GM23338 (cell line): ENCODE results near the gene MNX1. TPM values are rescaled to one million over a fixed set of nuclear protein-coding genes. Genes with fewer than 3 reads are reported as not detected.
A peak's percentile ranks its signal among the peaks of the same experiment; 100 is the strongest.

Source experiments
- ATAC-seq: fragments of 200-7000 bp; cut with Tn5 transposase; 3 replicates; pipeline ENCODE4 v1.9.1; 2020
- DNase-seq: peaks from one replicate; pipeline ENCODE4 v3.0.0-alpha.2; 2015; ENCODE audit warnings: low spot score
- H2AFZ ChIP-seq: fragments of 200-600 bp; sonication (generic); 2 replicates; pipeline ENCODE4 v1.8.0; 2016; ENCODE audit warnings: antibody characterized with exemption, mild to moderate bottlenecking, moderate library complexity
- H3F3A ChIP-seq: fragments of 200-600 bp; sonication (generic); replicated peaks from 2 replicates; pipeline ENCODE4 v1.8.0; 2017; ENCODE audit warnings: antibody characterized with exemption, mixed run types, low read depth
- H3K27ac ChIP-seq: fragments of 200-600 bp; sonication (generic); 2 replicates; pipeline ENCODE4 v1.6.1; 2016; ENCODE audit warnings: low read depth
- H3K27me3 ChIP-seq: fragments of 200-600 bp; sonication (generic); 2 replicates; pipeline ENCODE4 v1.8.0; 2016; ENCODE audit warnings: mild to moderate bottlenecking, mixed run types, moderate library complexity; ENCODE audit not compliant: insufficient read depth
- H3K36me3 ChIP-seq: fragments of 200-600 bp; sonication (generic); 2 replicates; pipeline ENCODE4 v1.8.0; 2016; ENCODE audit warnings: mild to moderate bottlenecking; ENCODE audit not compliant: insufficient read depth
- H3K4me1 ChIP-seq: fragments of 200-600 bp; sonication (generic); 2 replicates; pipeline ENCODE4 v1.8.0; 2016; ENCODE audit warnings: mild to moderate bottlenecking, moderate library complexity; ENCODE audit not compliant: insufficient read depth
- H3K4me2 ChIP-seq: fragments of 200-600 bp; sonication (generic); 2 replicates; pipeline ENCODE4 v1.7.1; 2017; ENCODE audit warnings: mixed run types
- H3K4me3 ChIP-seq: fragments of 200-600 bp; sonication (generic); 2 replicates; pipeline ENCODE4 v1.6.1; 2016; ENCODE audit warnings: mixed run types
- H3K79me2 ChIP-seq: fragments of 200-600 bp; sonication (generic); replicated peaks from 2 replicates; pipeline ENCODE4 v1.8.0; 2017; ENCODE audit warnings: mild to moderate bottlenecking; ENCODE audit not compliant: insufficient read depth
- H3K9me2 ChIP-seq: fragments of 200-600 bp; sonication (generic); 2 replicates; pipeline ENCODE4 v1.8.0; 2017; ENCODE audit not compliant: insufficient read depth
- H4K20me1 ChIP-seq: fragments of 200-600 bp; sonication (generic); replicated peaks from 2 replicates; pipeline ENCODE4 v1.8.0; 2017; ENCODE audit warnings: mild to moderate bottlenecking; ENCODE audit not compliant: insufficient read depth
- H3K27ac Mint-ChIP-seq: 2 replicates; pipeline ENCODE4 v1.8.0; 2020; ENCODE audit warnings: inconsistent platforms, mild to moderate bottlenecking, moderate library complexity, mixed read lengths
- H3K27me3 Mint-ChIP-seq: 3 replicates; pipeline ENCODE4 v1.8.0; 2022; ENCODE audit warnings: low read depth, mild to moderate bottlenecking, moderate library complexity, mixed read lengths, inconsistent platforms; ENCODE audit not compliant: insufficient read depth, poor library complexity
- H3K36me3 Mint-ChIP-seq: 3 replicates; pipeline ENCODE4 v1.8.0; 2021; ENCODE audit warnings: low read depth, mild to moderate bottlenecking, inconsistent platforms, moderate library complexity, mixed read lengths
- H3K4me1 Mint-ChIP-seq: 3 replicates; pipeline ENCODE4 v1.8.0; 2020; ENCODE audit warnings: mild to moderate bottlenecking, inconsistent platforms, mixed read lengths
- H3K4me3 Mint-ChIP-seq: 3 replicates; pipeline ENCODE4 v1.8.0; 2021; ENCODE audit warnings: moderate library complexity, mild to moderate bottlenecking, inconsistent platforms, mixed read lengths
- H3K9me3 Mint-ChIP-seq: 3 replicates; pipeline ENCODE4 v1.8.0; 2020; ENCODE audit warnings: moderate library complexity, mild to moderate bottlenecking, inconsistent platforms, mixed read lengths
- ZNF114 ChIP-seq: fragments of 250-450 bp; sonication (Bioruptor Pico); IDR thresholded peaks from 2 replicates; pipeline ENCODE4 v1.5.0; 2020; ENCODE audit warnings: mild to moderate bottlenecking, moderate library complexity
- polyA plus RNA-seq: library from polyadenylated mRNA; unstranded; fragments of >200 nt; fragmentation: Nextera tagmentation; extraction: Ambion mirVana; gene quantifications from 2 replicates; pipeline ENCODE4 v1.2.1, GENCODE V29; 2016
- total RNA-seq: library from RNA; depleted of rRNA; stranded (reverse); fragments of >200 nt; shearing (Covaris generic); gene quantifications from 2 replicates; pipeline ENCODE4 v1.2.3, GENCODE V29; 2014
- TF ChIP-seq, protein P1 (sequence below), 2 experiments: fragments of 200-600 bp in 1 of 2; sonication (generic) in 1 of 2; conservative IDR thresholded peaks; 2 replicates each; pipeline versions ENCODE4 v1.5.1 to v1.6.1; 2016 to 2017; ENCODE audit warnings: antibody characterized with exemption in 2 of 2, low read depth in 2 of 2, mild to moderate bottlenecking in 2 of 2, moderate library complexity in 1 of 2
- TF ChIP-seq, protein P2 (sequence below): IDR thresholded peaks from 2 replicates; pipeline ENCODE4 v1.6.1; 2016; ENCODE audit warnings: antibody characterized with exemption
- TF ChIP-seq, protein P3 (sequence below): IDR thresholded peaks from one replicate; pipeline ENCODE4 v1.6.1; 2018; ENCODE audit warnings: antibody characterized with exemption; ENCODE audit not compliant: unreplicated experiment

The MNX1 gene
- total and polyA plus RNA-seq, 2 experiments from 2014 or later, result 0.14 to 0.24 TPM

DNA sequence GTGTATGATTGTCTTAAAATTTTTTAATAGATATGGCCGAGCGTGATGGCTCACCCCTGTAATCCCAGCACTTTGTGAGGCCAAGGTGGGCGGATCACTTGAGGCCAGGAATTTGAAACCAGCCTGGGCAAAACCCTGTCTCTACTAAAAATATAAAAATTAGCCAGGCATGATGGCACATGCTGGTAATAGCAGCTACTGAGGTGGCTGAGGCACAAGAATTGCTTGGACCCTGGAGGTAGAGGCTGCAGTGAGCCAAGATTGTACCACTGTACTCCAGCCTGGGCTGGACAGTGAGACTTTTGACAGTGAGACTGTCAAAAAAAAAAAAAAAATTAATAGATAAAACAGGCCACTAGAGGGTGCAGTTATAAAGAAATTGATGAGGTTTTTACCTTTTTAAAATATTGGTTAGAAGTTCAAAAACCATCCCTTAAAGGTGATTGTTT is 40.5 kb downstream of the MNX1 start:
- DNase-seq (peak; percentile 32), ATAC-seq (no peak)
- Histone ChIP-seq H3K4me1 (no peaks in the 10 kb centered on the region), H3K27me3 (no peaks in the 10 kb centered on the region), H3K9me2 (no peaks in the 10 kb centered on the region), H3K27ac (no peak overlapping the region), H3K4me2 (no peak overlapping the region), H3F3A (peaks cover 6% of the 10 kb centered on the region; the same call in 1 of the 2 replicates), H3K36me3 (peaks cover 42% of the 10 kb centered on the region), H3K79me2 (no peaks in the 10 kb centered on the region), H3K4me3 (no peak overlapping the region), H4K20me1 (peaks cover 17% of the 10 kb centered on the region), H2AFZ (no peak overlapping the region)
- Mint-ChIP-seq H3K36me3 (peaks cover 68% of the 10 kb centered on the region), H3K27ac (no peak overlapping the region), H3K9me3 (no peaks in the 10 kb centered on the region), H3K4me1 (no peaks in the 10 kb centered on the region), H3K27me3 (peaks cover 3% of the 10 kb centered on the region), H3K4me3 (no peak overlapping the region)
- TF ChIP-seq, protein P1, sequence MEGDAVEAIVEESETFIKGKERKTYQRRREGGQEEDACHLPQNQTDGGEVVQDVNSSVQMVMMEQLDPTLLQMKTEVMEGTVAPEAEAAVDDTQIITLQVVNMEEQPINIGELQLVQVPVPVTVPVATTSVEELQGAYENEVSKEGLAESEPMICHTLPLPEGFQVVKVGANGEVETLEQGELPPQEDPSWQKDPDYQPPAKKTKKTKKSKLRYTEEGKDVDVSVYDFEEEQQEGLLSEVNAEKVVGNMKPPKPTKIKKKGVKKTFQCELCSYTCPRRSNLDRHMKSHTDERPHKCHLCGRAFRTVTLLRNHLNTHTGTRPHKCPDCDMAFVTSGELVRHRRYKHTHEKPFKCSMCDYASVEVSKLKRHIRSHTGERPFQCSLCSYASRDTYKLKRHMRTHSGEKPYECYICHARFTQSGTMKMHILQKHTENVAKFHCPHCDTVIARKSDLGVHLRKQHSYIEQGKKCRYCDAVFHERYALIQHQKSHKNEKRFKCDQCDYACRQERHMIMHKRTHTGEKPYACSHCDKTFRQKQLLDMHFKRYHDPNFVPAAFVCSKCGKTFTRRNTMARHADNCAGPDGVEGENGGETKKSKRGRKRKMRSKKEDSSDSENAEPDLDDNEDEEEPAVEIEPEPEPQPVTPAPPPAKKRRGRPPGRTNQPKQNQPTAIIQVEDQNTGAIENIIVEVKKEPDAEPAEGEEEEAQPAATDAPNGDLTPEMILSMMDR (conservative IDR thresholded peaks at IDR 0.05; ENCODE audit: low read depth in 2 of 2), result peak in 1 of 2 experiments; percentile 61; a peak in 3 of 4 replicates
- TF ChIP-seq, protein P2, sequence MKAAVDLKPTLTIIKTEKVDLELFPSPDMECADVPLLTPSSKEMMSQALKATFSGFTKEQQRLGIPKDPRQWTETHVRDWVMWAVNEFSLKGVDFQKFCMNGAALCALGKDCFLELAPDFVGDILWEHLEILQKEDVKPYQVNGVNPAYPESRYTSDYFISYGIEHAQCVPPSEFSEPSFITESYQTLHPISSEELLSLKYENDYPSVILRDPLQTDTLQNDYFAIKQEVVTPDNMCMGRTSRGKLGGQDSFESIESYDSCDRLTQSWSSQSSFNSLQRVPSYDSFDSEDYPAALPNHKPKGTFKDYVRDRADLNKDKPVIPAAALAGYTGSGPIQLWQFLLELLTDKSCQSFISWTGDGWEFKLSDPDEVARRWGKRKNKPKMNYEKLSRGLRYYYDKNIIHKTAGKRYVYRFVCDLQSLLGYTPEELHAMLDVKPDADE, result no peak

DNA sequence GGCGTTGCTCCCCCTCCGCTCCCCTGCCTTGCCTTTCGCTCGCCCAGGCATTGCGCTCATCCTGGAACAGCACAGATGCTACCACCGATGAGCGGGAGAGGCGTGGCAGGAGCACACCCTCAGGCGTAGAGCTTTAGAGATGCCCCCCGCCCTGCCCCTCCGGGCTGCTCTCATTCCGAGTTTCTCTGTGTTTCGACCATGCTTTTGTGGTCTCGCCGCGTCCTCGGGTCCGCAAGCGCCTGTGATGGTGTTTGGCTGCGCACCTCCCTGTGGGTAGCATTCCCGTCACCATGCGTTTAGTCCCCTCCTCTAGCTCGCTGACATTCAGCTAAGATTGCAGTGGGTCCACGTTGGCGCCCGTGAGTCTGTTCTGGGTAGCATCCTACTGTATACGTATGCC is 42.3 kb downstream of the MNX1 start:
- Histone ChIP-seq H3K9me2 (no peaks in the 10 kb centered on the region), H3K4me1 (no peaks in the 10 kb centered on the region), H3K4me3 (no peak overlapping the region), H3K36me3 (peaks cover 59% of the 10 kb centered on the region), H2AFZ (no peak overlapping the region), H3K79me2 (no peaks in the 10 kb centered on the region), H3K27me3 (no peaks in the 10 kb centered on the region), H4K20me1 (peaks cover 30% of the 10 kb centered on the region), H3K27ac (no peak overlapping the region), H3K4me2 (no peak overlapping the region), H3F3A (peaks cover 6% of the 10 kb centered on the region; the same call in 1 of the 2 replicates)
- H3K4me3 Mint-ChIP-seq, result no peak overlapping the region
- TF ChIP-seq ZNF114 (CRISPR knock-in tag), result no peak
- TF ChIP-seq, protein P3, sequence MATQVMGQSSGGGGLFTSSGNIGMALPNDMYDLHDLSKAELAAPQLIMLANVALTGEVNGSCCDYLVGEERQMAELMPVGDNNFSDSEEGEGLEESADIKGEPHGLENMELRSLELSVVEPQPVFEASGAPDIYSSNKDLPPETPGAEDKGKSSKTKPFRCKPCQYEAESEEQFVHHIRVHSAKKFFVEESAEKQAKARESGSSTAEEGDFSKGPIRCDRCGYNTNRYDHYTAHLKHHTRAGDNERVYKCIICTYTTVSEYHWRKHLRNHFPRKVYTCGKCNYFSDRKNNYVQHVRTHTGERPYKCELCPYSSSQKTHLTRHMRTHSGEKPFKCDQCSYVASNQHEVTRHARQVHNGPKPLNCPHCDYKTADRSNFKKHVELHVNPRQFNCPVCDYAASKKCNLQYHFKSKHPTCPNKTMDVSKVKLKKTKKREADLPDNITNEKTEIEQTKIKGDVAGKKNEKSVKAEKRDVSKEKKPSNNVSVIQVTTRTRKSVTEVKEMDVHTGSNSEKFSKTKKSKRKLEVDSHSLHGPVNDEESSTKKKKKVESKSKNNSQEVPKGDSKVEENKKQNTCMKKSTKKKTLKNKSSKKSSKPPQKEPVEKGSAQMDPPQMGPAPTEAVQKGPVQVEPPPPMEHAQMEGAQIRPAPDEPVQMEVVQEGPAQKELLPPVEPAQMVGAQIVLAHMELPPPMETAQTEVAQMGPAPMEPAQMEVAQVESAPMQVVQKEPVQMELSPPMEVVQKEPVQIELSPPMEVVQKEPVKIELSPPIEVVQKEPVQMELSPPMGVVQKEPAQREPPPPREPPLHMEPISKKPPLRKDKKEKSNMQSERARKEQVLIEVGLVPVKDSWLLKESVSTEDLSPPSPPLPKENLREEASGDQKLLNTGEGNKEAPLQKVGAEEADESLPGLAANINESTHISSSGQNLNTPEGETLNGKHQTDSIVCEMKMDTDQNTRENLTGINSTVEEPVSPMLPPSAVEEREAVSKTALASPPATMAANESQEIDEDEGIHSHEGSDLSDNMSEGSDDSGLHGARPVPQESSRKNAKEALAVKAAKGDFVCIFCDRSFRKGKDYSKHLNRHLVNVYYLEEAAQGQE, result no peak
- H3K4me1 Mint-ChIP-seq, result no peaks in the 10 kb centered on the region
- H3K36me3 Mint-ChIP-seq, result peaks cover 77% of the 10 kb centered on the region
- ATAC-seq (no peak), DNase-seq (no peak)
- H3K9me3 Mint-ChIP-seq, result no peaks in the 10 kb centered on the region
- peaks cover 3% of the 10 kb centered on the region for H3K27me3 Mint-ChIP-seq
- H3K27ac Mint-ChIP-seq, result no peak overlapping the region; the same call in 1 of the 2 replicates
